ENCODE measurements around the gene POU3F1.

Gene POU3F1

DNA sequence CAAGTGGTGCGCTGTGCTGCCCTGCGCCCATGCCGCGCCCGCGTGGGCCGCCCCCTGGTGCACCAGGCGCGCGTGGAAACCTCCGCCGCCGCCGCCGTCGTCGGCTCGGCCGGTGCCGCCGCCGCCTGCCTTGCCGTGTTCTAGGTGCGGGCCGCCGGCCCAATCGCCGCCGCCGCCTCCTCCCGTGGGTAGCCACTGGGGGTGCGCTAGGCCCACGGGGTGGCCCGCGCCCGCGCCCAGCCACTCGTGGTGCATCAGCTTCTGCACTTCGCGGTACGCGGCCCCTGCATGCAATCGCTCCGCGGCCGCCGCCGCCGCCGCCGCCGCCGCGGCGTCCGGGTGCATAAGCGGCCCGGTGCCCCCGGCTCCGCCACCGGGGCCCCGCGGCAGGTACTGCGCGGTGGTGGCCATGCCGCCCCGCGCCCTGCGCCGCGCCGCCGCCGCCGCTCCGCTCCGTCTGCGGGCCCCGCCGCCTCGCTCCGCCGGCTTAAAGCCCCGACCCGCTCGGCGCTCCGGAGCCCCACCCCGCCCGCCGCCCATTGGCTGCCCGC is at the start of gene POU3F1:
Gene POU3F1 (minus strand): TSS at position 461 of the 551 bp plus-strand sequence. CDS start 50 bp downstream, at position 411.
- no peak for DNase-seq

DNA sequence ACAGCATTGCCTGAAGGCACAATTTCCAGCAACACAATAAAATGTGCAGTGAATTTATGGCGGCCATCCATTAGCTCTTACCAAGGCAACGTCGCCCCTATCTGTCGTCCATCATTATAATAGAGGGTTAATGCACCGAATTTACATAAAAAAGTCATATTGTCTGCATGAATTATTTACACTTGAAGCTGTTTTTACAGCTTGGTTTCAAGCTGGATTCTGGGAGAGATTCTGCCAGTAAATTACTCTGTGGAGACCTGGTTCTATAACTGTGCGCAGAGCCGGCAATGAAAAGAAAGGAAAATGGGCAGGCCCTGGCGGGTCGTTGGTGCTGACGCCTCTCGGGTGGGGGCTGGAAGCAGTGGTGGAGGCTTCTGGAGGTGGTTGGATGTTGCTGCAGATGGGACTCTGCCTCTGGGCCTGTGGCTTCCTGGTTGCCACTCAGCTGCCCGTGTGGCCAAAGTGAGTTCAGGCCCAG is 48.9 kb upstream of the POU3F1 start:
- DNase-seq: no peak

DNA sequence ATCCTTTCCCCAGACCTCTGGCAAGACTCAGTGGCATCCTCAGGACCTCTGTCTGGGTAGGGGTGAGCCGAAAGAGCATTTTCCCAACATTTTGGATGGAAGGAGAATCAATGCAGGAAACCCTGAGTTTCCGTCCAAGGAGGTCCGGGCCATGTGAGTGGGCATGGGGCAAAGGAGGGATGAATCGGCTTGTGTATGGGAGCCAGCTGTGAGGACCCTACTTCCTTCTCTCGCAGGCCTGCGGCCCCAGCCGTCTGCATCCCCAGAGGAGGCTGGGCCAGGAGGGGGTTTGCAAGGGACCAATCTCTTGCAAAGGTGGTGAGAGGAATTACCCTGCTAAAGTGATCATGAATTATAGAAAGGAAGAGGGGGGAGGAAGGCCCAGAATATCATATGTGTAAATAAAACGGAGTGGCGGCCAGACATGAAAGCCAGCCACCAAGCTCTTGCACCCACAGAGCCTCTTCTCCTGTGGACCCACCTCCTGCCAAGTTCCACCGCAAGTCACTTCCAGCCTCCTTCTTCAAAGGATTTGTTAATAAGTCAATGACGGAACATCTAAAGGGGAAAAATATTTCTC is 48.2 kb upstream of the POU3F1 start:
- DNase-seq: no peak

DNA sequence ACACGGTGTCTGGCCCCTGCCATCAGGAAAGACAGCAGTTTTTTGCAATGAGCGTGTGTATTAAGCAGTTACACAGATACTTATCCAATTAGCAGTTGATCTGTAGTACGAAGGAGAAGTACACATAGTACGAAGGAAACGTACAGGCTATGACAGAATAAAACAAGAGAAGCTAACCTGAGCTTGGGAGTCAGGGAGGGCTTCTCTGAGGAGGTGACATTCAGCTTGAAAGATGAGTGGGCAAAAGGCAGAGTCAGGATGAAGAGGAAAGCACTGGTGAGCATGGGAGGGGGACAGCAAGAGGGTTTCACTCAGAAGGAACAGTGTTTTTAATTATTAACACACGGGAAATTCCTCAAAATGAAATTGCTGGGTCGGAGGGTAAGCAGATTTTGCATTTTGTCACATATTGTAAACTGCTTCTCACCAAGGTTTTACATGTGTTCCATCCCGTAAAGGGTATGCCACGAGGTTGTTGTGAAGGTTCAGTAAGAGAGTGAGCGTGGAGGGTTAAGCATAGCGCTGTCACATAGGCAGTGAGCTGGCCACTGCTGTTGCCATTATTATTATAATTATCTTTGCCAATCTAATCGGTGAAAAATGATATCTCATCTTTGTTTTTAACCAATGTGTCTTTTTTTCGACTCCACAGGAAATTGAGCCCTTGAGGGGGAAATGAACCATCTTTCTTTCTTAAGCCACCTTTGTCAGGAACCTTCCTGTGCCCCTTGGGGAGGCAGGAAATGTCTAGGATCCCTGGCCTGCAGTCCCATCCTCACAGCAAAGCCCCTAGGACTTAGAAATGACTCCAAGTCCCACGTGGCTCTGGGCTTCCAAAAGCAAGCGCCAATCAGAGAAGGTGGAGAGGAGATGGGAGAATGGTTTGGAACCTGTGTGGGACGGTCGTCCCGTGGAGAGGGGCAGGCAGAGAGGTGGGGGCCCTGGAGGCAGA is 47.3 kb upstream of the POU3F1 start:
- no peak for DNase-seq

DNA sequence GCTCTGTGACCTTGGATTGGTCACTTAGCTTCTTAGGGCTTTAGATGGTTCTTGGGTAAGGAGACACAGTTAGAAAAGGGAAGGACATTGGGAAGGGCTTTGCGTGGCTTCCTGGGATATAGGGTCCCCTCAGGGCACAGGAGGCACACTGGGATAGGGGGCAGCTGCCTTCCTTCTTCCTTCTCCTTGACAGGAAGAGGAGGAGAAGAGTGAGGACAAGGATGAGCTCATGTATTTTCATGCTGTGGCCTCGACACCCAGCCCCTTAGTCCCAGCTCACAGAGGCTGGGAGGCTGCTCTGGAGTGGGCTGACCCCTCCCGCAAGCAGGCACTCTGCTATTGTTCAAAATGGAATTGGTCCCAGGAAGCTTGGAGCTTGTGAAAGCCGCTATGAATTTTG is 45.7 kb upstream of the POU3F1 start:
- no peak for DNase-seq

DNA sequence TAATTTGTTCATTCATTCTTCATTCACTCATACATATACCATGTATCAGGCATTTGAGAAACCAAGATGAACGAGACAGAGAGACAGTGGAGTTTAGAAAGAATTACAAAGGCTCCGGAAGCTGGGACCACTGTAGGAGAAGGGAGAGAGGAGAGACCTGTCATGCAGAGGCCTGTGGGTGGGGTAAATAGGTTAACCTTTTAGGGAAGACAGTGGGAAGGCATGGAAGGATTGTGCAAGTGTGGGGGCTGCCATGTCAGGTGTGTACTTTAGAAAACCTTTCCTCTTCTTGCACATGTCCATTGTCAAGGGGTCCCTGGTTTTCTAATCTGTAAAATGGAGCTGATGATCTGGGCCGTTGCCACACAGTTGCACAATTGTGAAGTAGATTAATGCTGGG is 44.2 kb upstream of the POU3F1 start:
- no peak for DNase-seq

DNA sequence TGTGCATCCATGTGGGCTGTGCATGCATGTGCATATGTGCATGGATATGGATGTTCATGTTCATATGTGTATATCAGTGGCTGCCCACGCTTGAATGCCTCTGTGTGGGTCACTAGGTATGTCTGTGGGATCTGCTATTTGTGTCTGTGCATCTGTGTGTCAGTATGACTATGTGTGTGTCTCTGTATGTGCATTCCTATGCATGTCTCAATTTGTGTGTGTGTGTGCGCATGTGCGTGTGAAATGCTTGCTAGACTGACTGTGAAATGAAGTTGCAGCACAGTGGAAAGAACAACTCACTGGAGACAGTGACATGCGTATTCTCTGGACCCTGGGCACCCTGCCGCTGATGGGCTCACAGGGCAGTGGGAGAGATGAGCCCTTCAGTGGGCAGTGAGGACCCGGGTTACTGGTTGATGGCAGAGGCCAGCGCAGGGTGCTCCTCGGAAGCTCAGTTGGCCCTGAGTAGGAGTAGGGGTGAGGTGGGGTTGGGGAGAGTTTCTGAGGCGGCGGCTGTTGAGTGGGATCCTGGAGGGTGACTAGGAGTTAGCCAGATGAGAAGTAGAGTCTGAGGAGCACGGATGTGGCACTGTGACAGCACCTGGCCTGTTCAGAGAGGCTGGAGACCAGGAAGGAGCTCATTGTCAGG is 43.2 kb upstream of the POU3F1 start:
- DNase-seq: no peak

DNA sequence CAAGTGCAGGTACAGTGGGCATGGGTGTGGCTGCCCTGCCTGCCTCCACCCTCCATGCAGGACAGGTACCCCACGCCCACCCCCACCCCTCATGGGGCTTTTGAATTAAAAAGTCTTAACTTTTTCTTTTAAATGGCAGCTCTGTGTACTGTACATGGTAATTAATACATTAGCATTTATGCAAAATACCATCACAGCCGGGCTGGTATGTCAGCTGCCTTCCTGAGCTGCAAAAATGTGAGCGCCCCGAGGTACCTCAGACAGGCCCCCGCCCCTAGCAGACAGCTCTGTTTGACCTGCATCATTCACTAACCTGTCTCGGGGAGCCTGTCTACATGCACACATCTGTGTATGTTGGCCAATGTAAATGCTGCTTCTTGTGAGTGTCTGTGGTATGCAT is 42.2 kb upstream of the POU3F1 start:
- DNase-seq: no peak

DNA sequence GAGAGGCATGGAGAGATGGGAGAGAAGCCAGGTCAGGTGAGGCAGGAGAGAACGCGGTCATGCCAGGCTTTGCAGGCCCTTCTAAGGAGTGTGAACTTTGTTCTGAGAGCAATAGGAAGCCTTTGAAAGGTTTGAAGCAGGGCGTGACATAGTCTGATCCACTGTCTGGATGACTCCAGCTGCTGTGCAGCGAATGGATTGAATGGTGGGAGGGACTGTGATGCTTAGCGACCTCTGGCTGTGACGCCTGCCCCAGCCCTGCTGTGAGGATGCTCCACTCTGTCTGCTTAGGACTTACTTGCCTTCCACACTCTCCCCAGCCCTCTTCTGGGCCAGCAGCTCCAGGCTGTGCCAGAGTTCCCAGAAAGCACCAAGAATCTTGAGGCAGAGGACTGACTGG is 41.8 kb upstream of the POU3F1 start:
- DNase-seq: no peak

DNA sequence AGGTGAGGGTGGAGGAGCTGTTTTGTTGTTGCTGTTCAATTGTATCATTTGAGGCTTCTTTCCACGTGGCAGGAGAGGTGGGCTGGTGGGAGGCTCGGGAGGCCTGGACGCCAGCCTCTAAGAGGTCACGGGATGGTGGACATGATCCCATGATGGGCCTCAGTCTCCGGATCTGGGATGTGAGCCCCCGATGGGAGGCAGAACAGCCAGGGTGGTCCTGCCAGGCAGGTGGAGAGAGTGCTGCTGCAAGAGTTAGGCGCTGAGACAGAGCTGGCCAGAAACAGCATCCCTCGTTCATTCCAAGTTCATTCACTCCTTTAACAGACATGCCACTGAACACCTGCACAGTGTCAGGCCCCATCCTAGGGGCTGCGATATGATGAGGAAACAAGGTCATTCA is 41.1 kb upstream of the POU3F1 start:
- no peak for DNase-seq

DNA sequence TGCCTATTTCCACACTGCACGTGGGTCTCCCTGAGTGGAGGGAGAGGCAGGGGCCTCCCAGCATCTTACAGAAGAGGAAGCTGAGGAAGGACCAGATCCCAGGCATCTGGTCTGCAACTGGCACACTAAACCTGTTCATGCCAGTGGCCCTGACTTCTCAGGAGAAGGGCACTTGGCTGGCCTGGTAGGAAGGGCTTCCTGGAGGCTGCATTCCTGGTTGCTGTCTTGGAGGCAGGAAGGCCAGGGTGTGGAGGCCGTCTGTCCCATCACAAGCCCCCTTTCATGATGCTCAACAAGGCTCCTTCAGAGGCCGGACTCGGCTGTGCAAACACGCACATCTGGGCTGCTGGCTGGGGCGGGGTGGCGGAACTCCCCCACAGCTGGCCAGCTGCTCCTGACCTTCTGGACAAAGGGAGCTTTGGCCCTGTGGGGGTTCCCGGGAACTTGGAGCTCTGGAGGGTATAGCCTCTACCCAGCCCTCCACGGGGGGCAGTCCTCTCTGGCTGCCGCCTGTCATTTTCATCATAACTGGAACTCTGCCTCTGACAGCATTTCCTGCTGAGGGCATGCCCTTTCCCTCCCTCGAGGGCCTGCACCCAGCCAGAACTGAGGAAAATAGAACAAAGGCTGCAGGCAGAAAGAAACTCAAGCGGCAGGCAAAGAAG is 39.2 kb upstream of the POU3F1 start:
- DNase-seq: no peak

DNA sequence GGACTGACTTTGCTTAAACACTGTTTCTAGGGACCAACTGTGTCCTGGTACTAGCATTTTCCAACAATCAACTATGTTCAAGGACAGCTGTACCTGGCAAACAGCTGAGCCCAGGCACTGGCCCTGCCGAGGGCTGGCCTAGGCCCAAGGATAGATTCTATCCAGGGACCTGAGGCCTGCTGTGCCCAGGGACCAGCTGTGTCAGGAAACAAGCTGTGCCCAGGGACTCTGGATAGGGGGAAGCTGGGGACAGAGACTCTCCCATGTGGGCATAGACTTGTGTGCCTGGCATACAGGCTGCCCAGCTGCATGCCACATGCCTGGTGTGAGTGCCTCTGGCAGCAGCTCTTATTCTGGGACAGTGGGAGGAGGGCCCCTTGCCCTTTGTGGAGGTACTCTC is 38.1 kb upstream of the POU3F1 start:
- no peak for DNase-seq

DNA sequence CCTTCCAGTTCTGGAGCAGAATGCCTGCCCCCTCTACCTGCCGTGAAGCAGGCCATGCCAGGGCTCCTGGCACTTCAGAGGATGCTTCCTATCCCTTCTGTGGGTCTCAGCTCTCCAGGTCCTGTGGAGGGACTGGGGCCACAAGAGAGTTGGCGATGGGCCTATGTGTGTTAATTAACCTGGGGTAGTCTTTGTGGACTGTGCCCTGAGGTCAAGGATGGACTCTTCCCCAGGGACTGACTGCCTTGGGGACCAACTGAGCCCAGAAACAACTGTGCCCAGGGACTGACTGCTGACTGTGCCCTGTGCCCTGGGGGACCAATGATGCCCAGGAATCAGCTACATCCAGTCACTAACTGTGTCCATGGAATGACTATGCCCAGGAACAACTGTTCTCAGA is 37.5 kb upstream of the POU3F1 start:
- DNase-seq: no peak

DNA sequence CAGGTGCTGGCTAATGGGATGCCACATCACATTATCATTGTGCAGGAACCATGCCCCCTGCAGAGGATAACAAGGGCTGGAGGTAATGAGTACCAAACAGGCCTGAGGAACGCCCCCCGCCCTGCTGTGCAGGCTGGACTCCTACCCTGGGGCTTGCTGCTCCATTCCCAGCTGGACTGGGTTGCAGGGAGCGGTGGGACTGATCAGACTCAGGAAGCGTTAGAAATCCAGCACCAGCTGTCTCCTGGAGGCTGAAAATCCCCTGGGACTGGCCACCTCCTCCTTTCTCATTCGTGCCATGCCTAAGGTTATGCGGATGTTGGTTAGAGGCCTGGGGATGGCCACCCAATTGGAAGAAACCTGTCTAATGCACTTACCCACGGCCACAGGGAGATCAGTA is 36.9 kb upstream of the POU3F1 start:
- no peak for DNase-seq

DNA sequence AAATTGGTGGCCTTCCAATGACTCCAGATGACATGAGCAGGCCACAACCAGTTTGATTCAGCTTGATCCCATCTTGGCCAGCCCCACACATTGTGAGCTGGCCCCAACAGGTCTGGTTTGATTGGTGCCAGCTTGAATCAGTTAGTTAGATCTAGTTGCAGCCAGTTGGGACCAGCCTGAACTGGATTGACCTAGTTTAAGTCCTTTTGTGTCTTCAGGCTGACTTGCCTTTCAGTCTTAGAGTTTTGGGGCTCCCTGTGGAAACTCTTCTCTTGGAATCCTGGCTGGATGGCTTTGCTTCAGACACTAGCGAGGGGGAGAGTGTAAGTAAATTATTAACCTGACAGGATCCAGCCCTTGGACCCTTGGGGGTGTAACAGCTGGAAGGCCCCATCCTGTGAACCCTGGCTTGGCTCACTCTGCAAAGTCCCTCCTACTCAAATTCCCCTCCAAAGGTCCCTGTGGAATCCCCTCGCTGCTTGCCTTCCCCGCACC is 36.2 kb upstream of the POU3F1 start:
- DNase-seq: no peak

DNA sequence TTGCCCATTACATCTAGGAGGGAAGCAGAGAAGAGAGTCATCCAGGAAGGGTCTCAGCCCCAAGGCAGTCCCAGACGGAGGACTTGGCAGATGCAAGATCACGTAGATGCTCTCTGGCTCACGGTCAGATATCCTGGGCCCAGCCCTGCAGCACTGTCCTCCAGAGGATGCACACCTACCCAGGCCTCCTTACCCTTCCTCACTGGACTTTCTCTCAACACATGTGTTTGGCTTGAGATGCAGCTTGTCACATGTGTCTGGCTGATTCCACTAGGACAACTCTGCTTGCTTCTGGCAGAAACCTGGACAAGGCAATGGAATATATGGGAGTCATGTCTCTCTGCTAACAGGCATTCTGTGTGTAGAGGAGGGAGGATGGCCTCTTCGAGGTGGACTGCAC is 32.4 kb upstream of the POU3F1 start:
- no peak for DNase-seq

DNA sequence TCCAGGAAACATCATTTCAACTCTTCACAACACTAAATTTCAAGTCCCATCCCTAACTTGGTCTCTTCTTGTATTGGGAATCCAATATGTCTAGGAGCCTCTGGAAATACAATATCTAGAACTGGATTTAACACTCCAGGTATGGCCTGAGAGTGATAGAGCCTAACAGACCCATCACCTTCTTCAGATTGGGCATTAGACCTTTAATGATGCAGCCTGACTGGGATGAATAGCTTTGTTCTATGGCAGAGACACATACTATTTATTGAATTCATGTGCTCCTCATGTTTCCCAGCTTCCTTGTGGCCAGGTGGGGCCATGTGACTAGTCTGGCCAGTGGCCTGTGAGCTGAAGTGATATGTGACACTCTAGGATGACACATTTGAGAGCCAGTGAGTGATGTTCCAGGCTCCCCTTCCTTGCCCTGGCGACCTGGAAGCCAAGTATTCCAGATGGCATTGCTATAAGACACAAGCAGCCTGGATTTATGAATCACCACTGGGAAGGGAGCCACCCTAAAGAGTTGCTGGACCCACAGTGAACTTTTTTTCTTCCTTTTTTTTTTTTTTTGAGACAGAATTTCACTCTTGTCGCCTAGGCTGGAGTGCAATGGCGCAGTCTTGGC is 31.0 kb upstream of the POU3F1 start:
- DNase-seq: no peak

DNA sequence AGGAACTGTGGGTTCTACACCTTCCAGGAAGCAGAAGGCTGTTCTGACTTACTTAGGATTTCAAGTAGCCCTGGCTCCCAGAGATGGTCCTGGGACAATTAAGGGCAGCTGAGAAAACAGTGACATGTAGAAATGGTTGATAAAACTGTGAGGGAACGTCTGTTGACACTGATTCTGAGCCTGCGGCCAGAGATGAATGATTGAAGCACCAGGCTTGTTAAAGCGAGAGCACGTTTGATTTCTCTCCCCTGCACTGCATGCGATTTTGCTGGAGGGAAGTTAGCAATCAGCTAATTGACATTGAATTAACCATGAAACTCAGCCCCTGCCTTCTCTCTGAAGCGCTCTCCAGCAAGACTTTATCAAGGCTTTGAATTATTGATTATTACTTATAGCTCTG is 29.9 kb upstream of the POU3F1 start:
- DNase-seq: no peak

DNA sequence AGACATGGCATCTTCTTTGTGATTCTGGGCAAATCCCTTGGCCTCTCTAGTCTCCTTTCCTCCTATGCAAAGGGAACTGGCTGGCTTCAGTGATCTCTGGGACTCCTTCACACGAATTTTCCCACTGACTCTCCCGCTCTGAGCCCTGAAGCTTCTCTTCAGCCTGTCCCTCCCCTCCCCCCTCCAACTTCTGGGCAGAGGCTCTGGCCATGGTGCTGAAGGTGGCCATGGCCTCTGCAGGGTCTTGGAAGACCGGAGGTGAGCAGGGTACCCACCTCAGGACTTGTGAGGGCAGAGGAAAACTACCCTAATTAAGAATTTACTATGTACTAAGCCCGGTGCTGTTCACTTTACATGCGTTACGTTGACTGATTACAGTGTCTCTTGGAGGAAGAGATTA is 29.4 kb upstream of the POU3F1 start:
- DNase-seq: no peak

DNA sequence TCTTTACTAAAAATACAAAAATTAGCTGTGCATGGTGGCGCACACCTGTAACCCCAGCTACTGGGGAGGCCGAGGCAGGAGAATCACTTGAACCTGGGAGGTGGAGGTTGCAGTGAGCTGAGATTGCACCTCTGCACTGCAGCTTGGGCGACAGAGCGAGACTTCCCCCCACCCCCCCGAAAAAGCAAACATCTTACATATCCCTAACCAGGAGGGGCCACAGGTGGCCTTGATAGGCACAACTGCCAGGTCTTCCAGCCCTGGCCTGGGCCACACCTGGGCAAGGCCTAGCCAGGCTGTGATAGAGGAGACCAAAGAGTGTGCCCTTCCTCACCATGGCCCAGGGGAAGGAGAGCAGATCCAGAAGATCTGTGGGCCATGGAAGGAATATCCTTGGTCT is 28.6 kb upstream of the POU3F1 start:
- no peak for DNase-seq

DNA sequence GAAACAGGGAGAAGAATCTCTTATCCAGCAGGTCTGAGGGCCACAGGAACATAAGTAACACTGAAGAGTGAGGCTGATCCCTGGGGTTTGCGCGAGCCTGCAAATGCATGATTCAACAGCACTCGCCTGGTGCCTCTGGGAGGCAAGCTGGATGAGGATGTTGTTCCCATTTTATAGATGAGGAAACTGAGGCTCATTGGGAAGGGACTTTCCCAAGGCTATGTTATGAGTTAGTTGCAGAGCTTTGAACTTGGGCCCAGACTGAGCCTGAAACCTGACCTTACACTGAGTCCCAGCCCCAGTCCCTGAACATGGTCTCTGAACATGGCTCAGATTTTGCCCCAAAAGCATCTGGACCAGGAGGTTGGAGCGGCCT is 27.7 kb upstream of the POU3F1 start:
- DNase-seq: no peak

DNA sequence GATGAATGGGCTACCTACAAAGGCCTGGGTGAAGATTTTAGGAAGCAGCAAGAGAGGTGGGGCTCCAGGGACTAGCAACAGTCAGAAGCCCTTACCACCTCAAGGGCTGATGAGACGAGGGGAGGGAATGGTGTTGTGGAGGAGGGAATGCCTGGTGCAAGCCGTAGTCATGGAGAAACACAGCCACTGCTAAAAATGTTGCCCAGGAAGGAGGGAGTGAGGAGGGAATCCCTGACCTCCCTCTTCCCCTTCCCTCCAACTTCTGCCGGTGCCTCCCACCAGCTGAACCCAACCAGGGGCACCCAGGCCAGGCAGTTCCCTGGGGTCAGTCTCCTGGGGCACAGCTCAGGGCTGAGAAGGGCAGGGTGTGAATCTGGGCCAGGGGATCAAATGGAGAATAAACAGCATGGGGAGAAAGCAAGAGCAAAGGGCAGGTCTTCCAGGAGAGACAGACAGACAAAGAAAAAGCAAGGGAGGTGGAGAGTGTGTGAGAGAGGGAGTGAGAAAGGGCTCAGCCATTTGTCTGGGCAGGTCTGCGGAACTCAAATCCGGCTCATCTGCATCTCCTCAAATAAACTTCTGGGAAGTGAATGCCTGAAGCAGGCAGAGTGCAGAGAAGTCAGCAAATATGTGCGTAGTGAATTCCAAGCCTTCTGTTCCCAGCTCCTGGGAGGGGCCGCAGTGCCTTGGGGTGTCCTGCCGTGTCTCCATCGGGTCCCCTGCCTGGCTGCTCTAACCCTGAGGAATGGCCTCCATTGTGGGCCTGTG is 27.1 kb upstream of the POU3F1 start:
- DNase-seq: no peak

All from AML-193 (cell line).